HCT116 (cell line): ENCODE results near the gene EIF4E1B.

Experiments used
- CEBPB ChIP-seq: IDR thresholded peaks from 2 replicates; pipeline ENCODE4 v1.6.1; 2012; ENCODE audit warnings: low read depth
- ELF1 ChIP-seq: IDR thresholded peaks from 2 replicates; pipeline ENCODE4 v1.6.1; 2012; ENCODE audit warnings: low read depth, borderline replicate concordance
- EZH2 ChIP-seq: fragments of 200-600 bp; sonication (generic); IDR thresholded peaks from 2 replicates; pipeline ENCODE4 v1.6.1; 2017; ENCODE audit warnings: antibody characterized with exemption, mixed run types
- EZH2phosphoT487 ChIP-seq: fragments of 200-600 bp; IDR thresholded peaks from 2 replicates; pipeline ENCODE4 v1.6.1; 2018; ENCODE audit warnings: antibody characterized with exemption, borderline replicate concordance
- FOSL1 ChIP-seq: IDR thresholded peaks from 2 replicates; pipeline ENCODE4 v1.6.1; 2012; ENCODE audit warnings: low read depth
- JUND ChIP-seq: IDR thresholded peaks from 2 replicates; pipeline ENCODE4 v1.6.1; 2012
- POLR2A ChIP-seq: IDR thresholded peaks from 2 replicates; pipeline ENCODE4 v1.7.0; 2011; ENCODE audit warnings: borderline replicate concordance; ENCODE audit not compliant: insufficient read depth, insufficient read length; ENCODE audit errors: extremely low read depth
- POLR2AphosphoS5 ChIP-seq: IDR thresholded peaks from 2 replicates; pipeline ENCODE4 v1.6.1; 2011; ENCODE audit warnings: mild to moderate bottlenecking, low read depth, low read length, moderate library complexity
- RAD21 ChIP-seq: IDR thresholded peaks from 2 replicates; pipeline ENCODE4 v1.6.1; 2012; ENCODE audit warnings: low read depth, mild to moderate bottlenecking
- ZFX ChIP-seq: fragments of 450-650 bp; IDR thresholded peaks from 2 replicates; pipeline ENCODE4 v1.6.1; 2017
- ZNF274 ChIP-seq: fragments of 200-500 bp; sonication (Bioruptor generic); IDR thresholded peaks from 2 replicates; pipeline ENCODE4 v1.6.1; 2014; ENCODE audit warnings: mild to moderate bottlenecking, low read depth, low read length, inconsistent platforms
- TF ChIP-seq, protein P1 (sequence below), 3 experiments: fragments of 200-600 bp in 1 of 3; sonication (generic) in 1 of 3; IDR thresholded peaks in 2 of 3; conservative IDR thresholded peaks in 1 of 3; 2 replicates each; pipeline ENCODE4 v1.5.1; 2012 to 2017; ENCODE audit warnings: low read depth in 2 of 3, low read length in 2 of 3, antibody characterized with exemption in 1 of 3, borderline replicate concordance in 1 of 3, control low read depth in 1 of 3, mild to moderate bottlenecking in 1 of 3, mixed read lengths in 1 of 3, mixed run types in 1 of 3, moderate library complexity in 1 of 3; ENCODE audit not compliant: insufficient read depth in 1 of 3
- TF ChIP-seq, protein P2 (sequence below): IDR thresholded peaks from 2 replicates; pipeline ENCODE4 v1.6.1; 2011; ENCODE audit warnings: mild to moderate bottlenecking, low read length, moderate library complexity; ENCODE audit not compliant: insufficient replicate concordance; ENCODE audit errors: extremely low read depth
- TF ChIP-seq, protein P3 (sequence below): IDR thresholded peaks from 2 replicates; pipeline ENCODE4 v1.6.1; 2012

DNA sequence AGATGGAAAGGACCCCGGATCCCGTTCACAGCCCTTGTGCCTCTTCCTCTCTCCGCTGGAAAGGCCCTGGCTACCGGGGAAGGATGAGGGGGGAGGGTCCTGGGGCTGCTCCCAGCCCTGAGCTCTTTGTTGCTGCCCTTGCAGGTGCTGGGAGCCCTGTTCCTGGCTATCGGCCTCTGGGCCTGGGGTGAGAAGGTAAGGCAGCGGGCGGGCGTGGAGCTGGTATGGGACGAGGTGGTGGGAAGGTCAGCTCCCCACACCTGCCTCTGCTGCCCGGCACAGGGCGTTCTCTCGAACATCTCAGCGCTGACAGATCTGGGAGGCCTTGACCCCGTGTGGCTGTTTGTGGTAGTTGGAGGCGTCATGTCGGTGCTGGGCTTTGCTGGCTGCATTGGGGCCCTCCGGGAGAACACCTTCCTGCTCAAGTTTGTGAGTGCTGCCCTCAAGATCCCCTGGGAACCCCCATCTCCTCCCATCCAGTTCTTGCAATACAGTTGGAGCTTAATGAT lies 21.1 kb downstream of the EIF4E1B start:
- TF ChIP-seq EZH2phosphoT487 (no peak), POLR2A (no peak), POLR2AphosphoS5 (no peak), RAD21 (no peak), EZH2 (no peak), ZFX (no peak), ELF1 (no peak), JUND (no peak), FOSL1 (no peak), ZNF274 (no peak), CEBPB (no peak)
- TF ChIP-seq, protein P1, sequence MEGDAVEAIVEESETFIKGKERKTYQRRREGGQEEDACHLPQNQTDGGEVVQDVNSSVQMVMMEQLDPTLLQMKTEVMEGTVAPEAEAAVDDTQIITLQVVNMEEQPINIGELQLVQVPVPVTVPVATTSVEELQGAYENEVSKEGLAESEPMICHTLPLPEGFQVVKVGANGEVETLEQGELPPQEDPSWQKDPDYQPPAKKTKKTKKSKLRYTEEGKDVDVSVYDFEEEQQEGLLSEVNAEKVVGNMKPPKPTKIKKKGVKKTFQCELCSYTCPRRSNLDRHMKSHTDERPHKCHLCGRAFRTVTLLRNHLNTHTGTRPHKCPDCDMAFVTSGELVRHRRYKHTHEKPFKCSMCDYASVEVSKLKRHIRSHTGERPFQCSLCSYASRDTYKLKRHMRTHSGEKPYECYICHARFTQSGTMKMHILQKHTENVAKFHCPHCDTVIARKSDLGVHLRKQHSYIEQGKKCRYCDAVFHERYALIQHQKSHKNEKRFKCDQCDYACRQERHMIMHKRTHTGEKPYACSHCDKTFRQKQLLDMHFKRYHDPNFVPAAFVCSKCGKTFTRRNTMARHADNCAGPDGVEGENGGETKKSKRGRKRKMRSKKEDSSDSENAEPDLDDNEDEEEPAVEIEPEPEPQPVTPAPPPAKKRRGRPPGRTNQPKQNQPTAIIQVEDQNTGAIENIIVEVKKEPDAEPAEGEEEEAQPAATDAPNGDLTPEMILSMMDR (IDR thresholded peaks at IDR 0.05 in 2 of 3, conservative IDR thresholded peaks at IDR 0.05 in 1 of 3; ENCODE audit: borderline replicate concordance in 1 of 3, insufficient read depth in 1 of 3, low read depth in 2 of 3, low read length in 2 of 3) = 0 out of 6 replicates have a peak, but pooled peaks of 1 of the 3 experiments have one; percentile 18
- TF ChIP-seq, protein P2, sequence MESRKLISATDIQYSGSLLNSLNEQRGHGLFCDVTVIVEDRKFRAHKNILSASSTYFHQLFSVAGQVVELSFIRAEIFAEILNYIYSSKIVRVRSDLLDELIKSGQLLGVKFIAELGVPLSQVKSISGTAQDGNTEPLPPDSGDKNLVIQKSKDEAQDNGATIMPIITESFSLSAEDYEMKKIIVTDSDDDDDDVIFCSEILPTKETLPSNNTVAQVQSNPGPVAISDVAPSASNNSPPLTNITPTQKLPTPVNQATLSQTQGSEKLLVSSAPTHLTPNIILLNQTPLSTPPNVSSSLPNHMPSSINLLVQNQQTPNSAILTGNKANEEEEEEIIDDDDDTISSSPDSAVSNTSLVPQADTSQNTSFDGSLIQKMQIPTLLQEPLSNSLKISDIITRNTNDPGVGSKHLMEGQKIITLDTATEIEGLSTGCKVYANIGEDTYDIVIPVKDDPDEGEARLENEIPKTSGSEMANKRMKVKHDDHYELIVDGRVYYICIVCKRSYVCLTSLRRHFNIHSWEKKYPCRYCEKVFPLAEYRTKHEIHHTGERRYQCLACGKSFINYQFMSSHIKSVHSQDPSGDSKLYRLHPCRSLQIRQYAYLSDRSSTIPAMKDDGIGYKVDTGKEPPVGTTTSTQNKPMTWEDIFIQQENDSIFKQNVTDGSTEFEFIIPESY = no peak
- TF ChIP-seq, protein P3, sequence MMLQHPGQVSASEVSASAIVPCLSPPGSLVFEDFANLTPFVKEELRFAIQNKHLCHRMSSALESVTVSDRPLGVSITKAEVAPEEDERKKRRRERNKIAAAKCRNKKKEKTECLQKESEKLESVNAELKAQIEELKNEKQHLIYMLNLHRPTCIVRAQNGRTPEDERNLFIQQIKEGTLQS = no peak
